NB4 (cell line): ENCODE measurements around the gene NUTM2D.
"Not testable (repeated sequence)": the region's sequence is repeated elsewhere in the genome, so short reads cannot be mapped to it uniquely, and the experiment has no call there.

Source experiments
- MAX ChIP-seq: IDR thresholded peaks from 2 replicates; pipeline ENCODE4 v1.6.1; 2011; ENCODE audit warnings: low read depth, low read length
- POLR2A ChIP-seq: IDR thresholded peaks from 2 replicates; pipeline ENCODE4 v1.6.1; 2011; ENCODE audit warnings: mild to moderate bottlenecking; ENCODE audit not compliant: insufficient read length; ENCODE audit errors: extremely low read depth

GRCh38 chr10:87313649-87314359, 43.7 kb upstream of the NUTM2D start:
- not testable (repeated sequence) for TF ChIP-seq MAX, POLR2A
